ENCODE results near the gene BMERB1. TPM values are rescaled to one million over a fixed set of nuclear protein-coding genes. Genes with fewer than 3 reads are reported as not detected.

BMERB1 gene
- total RNA-seq, 1 donor from 2014 or later, result 45.1 TPM

DNA sequence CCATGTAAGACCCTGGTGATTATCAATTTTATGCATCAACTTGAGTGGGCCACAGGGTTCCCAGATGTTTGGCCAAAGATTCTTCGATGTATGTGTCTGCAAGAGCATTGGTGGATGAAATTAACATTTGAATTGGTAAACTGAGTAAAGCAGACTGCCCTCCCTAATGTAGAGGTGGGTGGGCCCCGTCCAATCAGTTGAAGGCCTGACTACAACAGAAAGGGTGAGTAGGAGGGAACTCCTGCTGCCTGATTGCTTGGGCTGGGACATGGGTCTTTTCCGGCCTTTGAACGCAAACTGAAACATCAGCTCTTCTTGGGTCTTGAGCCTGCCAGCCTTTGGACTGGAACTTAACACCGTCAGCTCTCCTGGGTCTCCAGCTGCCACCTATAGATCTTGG, 90.6 kb downstream of the BMERB1 start:
- TF ChIP-seq, protein P1, sequence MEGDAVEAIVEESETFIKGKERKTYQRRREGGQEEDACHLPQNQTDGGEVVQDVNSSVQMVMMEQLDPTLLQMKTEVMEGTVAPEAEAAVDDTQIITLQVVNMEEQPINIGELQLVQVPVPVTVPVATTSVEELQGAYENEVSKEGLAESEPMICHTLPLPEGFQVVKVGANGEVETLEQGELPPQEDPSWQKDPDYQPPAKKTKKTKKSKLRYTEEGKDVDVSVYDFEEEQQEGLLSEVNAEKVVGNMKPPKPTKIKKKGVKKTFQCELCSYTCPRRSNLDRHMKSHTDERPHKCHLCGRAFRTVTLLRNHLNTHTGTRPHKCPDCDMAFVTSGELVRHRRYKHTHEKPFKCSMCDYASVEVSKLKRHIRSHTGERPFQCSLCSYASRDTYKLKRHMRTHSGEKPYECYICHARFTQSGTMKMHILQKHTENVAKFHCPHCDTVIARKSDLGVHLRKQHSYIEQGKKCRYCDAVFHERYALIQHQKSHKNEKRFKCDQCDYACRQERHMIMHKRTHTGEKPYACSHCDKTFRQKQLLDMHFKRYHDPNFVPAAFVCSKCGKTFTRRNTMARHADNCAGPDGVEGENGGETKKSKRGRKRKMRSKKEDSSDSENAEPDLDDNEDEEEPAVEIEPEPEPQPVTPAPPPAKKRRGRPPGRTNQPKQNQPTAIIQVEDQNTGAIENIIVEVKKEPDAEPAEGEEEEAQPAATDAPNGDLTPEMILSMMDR (conservative IDR thresholded peaks at IDR 0.05), result no peak
- Mint-ChIP-seq H3K9me3 (no peaks in the 10 kb centered on the region), H3K4me1 (peaks cover 8% of the 10 kb centered on the region), H3K27me3 (ENCODE audit: low read depth) (no peaks in the 10 kb centered on the region), H3K36me3 (ENCODE audit: low read depth) (peaks cover 2% of the 10 kb centered on the region), H3K4me3 (no peak overlapping the region), H3K27ac (ENCODE audit: unreplicated experiment) (no peak overlapping the region)
- no peak for DNase-seq (ENCODE audit: low read depth, low spot score)

DNA sequence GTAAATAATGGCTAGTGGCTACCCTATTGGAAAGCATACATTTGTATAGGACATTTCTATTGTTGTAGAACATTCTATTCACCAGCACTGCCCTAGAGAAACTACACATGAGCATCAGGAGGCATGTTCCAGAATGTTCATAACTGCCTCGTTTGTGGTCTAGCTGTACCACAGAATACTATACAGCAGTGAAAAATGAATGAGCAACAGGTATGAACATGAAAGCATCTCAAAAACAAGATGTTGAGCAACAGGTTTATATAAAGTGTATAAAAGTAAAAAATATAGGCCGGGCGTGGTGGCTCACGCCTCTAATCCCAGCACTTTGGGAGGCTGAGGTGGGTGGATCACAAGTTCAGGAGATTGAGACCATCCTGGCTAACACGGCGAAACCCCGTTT, 91.7 kb downstream of the BMERB1 start:
- TF ChIP-seq, protein P1 (conservative IDR thresholded peaks at IDR 0.05), result no peak
- Mint-ChIP-seq H3K27ac (ENCODE audit: unreplicated experiment) (no peak overlapping the region), H3K4me3 (no peak overlapping the region), H3K4me1 (peaks cover 9% of the 10 kb centered on the region), H3K9me3 (no peaks in the 10 kb centered on the region), H3K36me3 (ENCODE audit: low read depth) (peaks cover 3% of the 10 kb centered on the region), H3K27me3 (ENCODE audit: low read depth) (no peaks in the 10 kb centered on the region)
- no peak for DNase-seq (ENCODE audit: low read depth, low spot score)

DNA sequence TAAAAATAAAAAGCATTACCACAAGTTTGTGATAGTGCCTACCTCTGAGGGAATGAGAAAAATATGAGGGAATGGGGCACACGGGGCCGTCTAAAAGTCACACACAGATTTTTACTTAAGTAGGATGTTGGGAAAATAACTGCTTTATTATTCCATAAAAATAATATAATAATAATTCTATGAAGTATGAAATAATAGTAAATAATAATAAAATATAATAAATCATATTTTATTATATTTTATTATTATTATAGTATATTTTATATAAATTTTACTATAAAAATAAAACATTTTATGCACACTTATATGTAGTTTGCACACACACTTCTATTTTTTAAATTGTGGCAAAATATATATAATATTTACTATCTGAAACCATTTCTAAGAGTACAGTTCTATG, 92.3 kb downstream of the BMERB1 start:
- Mint-ChIP-seq H3K9me3 (no peaks in the 10 kb centered on the region), H3K4me1 (peaks cover 14% of the 10 kb centered on the region), H3K27me3 (ENCODE audit: low read depth) (no peaks in the 10 kb centered on the region), H3K36me3 (ENCODE audit: low read depth) (peaks cover 5% of the 10 kb centered on the region), H3K27ac (ENCODE audit: unreplicated experiment) (no peak overlapping the region), H3K4me3 (no peak overlapping the region)
- TF ChIP-seq, protein P1 (conservative IDR thresholded peaks at IDR 0.05), result no peak
- DNase-seq (ENCODE audit: low read depth, low spot score), result no peak

DNA sequence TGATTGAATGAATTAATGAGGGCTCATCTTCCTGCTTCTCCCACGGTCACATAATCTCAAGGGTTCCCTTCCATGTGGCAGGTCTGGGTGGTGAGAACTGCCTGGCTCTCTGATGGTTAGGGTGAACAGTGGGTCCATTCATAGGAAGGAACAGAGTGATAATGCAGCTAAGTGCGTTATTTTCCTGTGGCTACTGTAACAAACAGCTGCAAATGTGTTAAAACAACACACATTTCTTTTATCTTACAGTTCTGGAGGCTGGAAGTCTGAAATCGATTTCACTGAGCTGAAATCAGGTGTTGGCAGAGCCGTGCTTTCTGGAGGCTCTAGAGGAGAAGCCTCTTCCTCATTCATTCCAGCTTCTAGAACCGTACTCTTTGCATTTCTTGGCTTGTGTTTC, 95.3 kb downstream of the BMERB1 start:
- TF ChIP-seq, protein P1 (conservative IDR thresholded peaks at IDR 0.05), result no peak
- Mint-ChIP-seq H3K9me3 (no peaks in the 10 kb centered on the region), H3K27ac (ENCODE audit: unreplicated experiment) (peak overlapping the region; percentile 13), H3K4me1 (peaks cover 30% of the 10 kb centered on the region), H3K27me3 (ENCODE audit: low read depth) (no peaks in the 10 kb centered on the region), H3K36me3 (ENCODE audit: low read depth) (peaks cover 2% of the 10 kb centered on the region), H3K4me3 (no peak overlapping the region)
- DNase-seq (ENCODE audit: low read depth, low spot score), result no peak

DNA sequence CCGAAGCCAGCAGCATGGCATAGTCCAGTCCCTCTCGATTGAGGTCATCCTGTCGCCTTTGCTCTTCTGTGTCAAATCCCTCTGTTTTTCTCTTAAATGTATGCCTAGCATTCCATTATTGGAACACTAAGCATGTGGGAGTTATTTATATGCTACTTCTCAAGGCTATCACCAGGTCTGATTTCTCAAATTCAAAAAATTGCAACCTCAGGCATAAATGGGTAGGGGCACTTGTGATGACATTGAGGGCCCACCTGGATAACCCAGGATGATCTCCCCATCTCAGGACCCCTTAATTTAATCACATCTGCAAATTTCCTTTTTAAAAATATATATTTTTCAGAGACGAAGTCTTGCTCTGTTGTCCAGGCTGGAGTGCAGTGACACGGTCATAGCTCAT, 95.7 kb downstream of the BMERB1 start:
- DNase-seq (ENCODE audit: low read depth, low spot score), result no peak
- TF ChIP-seq, protein P1 (conservative IDR thresholded peaks at IDR 0.05), result no peak
- Mint-ChIP-seq H3K4me3 (no peak overlapping the region), H3K36me3 (ENCODE audit: low read depth) (peaks cover 2% of the 10 kb centered on the region), H3K27ac (ENCODE audit: unreplicated experiment) (no peak overlapping the region), H3K4me1 (peaks cover 32% of the 10 kb centered on the region), H3K27me3 (ENCODE audit: low read depth) (no peaks in the 10 kb centered on the region), H3K9me3 (no peaks in the 10 kb centered on the region)

DNA sequence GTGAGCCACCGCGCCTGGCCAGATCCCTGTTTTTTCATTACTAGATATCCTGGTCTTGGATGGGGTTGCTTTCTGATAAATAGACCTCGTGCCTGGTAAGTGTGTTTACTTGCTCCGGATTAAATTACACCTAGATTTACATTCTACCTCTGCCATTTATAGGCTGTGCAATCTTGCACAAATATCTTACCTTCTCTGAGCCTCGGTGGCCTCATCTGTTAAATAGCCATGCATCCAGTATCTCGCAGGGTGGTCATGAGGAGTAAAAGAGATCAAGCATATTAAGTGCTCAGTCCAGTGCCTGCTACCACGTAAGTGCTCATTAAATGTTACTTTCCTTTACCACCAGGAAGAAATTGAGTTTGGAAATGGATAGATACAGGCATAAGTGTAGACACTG, 98.4 kb downstream of the BMERB1 start:
- Mint-ChIP-seq H3K27ac (ENCODE audit: unreplicated experiment) (no peak overlapping the region), H3K9me3 (no peaks in the 10 kb centered on the region), H3K4me3 (no peak overlapping the region), H3K36me3 (ENCODE audit: low read depth) (peaks cover 6% of the 10 kb centered on the region), H3K4me1 (peaks cover 32% of the 10 kb centered on the region), H3K27me3 (ENCODE audit: low read depth) (no peaks in the 10 kb centered on the region)
- DNase-seq (ENCODE audit: low read depth, low spot score), result no peak
- TF ChIP-seq, protein P1 (conservative IDR thresholded peaks at IDR 0.05), result no peak

Data from neural crest cell (in vitro differentiated cells).